Body of pancreas (tissue), 4 donors: Measurements from ENCODE around the gene KDM4C.

ENCODE experiments used
- POLR2A ChIP-seq, 3 donors: fragments of 450-650 bp; IDR thresholded peaks; one replicate each; pipeline ENCODE4 v1.6.1; 2016; ENCODE audit warnings: antibody characterized with exemption in 3 of 3, mild to moderate bottlenecking in 2 of 3
- TF ChIP-seq, protein P1 (sequence below), 7 experiments: fragments of 450-650 bp in 4 of 7; fragments of 200-600 bp in 3 of 7; sonication (generic) in 3 of 7; IDR thresholded peaks; one replicate each; pipeline ENCODE4 v1.5.1; 2016 to 2019; ENCODE audit warnings: antibody characterized with exemption in 7 of 7

- TF ChIP-seq, protein P1, sequence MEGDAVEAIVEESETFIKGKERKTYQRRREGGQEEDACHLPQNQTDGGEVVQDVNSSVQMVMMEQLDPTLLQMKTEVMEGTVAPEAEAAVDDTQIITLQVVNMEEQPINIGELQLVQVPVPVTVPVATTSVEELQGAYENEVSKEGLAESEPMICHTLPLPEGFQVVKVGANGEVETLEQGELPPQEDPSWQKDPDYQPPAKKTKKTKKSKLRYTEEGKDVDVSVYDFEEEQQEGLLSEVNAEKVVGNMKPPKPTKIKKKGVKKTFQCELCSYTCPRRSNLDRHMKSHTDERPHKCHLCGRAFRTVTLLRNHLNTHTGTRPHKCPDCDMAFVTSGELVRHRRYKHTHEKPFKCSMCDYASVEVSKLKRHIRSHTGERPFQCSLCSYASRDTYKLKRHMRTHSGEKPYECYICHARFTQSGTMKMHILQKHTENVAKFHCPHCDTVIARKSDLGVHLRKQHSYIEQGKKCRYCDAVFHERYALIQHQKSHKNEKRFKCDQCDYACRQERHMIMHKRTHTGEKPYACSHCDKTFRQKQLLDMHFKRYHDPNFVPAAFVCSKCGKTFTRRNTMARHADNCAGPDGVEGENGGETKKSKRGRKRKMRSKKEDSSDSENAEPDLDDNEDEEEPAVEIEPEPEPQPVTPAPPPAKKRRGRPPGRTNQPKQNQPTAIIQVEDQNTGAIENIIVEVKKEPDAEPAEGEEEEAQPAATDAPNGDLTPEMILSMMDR (IDR thresholded peaks at IDR 0.05): no peak
- no peak for TF ChIP-seq POLR2A (IDR thresholded peaks at IDR 0.05)
Measured at GRCh38 chr9:7045361-7045760, 287.6 kb downstream of the KDM4C start.
